Measurements from ENCODE around the gene CFAP410.
"Not testable (repeated sequence)": the region's sequence is repeated elsewhere in the genome, so short reads cannot be mapped to it uniquely, and the experiment has no call there.

Gene CFAP410

GRCh38 chr21:44370786-44371410 lies 31.7 kb upstream of the CFAP410 start:
- peak in 7 of 42 donors; percentile 6 to 30 (median 10) for DNase-seq
- intact Hi-C loops (cut with DNase I) = no loop called here

DNA sequence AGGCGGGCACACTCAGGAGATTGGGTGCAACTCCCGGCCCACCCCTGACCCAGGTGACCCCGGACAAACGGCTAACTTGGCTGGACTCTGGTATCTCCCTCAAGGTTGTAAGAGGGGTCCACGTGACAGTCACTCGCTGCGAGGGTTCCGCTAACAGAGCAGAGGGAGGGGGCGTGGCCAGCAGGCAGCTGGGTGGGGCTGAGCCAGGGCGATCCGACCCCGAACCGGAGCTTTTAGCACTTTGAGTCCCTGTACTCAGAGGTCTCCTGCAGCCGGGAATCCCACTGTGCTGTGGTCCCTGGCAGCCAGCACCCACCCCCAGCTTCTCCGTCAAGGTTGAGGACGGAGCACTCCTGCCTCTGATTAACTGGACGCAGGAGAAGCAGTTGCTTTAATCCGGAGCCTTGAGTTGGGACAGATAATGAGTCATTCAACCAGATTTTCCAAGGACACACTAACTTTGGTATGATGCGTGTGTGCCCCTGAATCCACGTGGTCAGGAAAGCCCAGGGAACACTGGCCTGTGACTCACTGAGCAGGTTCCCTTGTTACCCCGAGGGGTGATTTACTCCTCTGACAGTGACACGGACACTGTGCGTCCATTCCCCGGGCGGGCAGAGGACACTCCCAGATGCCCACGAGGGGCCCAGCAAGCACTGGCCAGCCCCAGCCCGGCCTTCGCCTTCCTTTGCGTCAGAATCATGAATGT lies 31.0 kb upstream of the CFAP410 start:
- intact Hi-C loops (cut with DNase I) = no loop called here
- peak in 32 of 42 donors; percentile 16 to 68 (median 44) for DNase-seq

- intact Hi-C loops (cut with DNase I) = no loop called here
- DNase-seq = peak; percentile 58 to 95 (median 84)
Measured at GRCh38 chr21:44368711-44369446, 29.7 kb upstream of the CFAP410 start.

- DNase-seq = peak in 5 of 42 donors; percentile 5 to 27 (median 19)
- intact Hi-C loops (cut with DNase I) = no loop called here
Measured at GRCh38 chr21:44366586-44367211, 27.5 kb upstream of the CFAP410 start.

DNA sequence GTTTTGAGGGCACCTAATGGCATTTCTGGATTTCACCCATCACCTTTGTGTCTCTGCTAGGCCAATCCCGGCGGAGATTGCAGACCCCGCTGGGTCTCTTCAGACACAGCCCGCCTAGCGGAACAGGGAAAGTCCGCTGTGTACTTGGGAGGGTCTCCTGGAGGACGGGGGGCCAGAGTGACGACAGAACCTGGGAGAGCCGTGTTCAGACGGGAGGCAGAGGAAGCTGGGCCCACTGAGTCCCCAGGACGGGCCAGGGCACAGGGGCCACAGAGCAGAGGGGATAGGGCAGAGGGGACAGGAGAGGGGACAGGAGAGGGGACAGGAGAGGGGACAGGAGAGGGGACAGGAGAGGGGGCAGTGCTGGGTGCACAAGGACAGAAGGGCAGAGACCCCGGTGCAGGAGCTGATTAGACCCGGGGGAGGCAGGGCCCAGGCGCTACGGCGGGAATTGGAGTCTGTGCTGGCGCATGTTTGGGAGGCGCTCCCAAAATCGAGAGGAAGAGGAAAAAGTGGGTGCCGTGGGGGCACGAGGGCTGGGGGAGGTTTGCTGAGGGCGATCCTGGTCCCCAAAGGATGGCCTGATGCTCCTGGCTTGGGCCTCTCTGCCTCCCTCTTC lies 26.9 kb upstream of the CFAP410 start:
- DNase-seq = peak in 6 of 42 donors; percentile 1 to 21 (median 11)
- intact Hi-C loops (cut with DNase I) = no loop called here

GRCh38 chr21:44365251-44365966 lies 26.2 kb upstream of the CFAP410 start:
- intact Hi-C loops (cut with DNase I) = no loop called here
- DNase-seq = peak in 5 of 42 donors; percentile 4 to 17 (median 12)

DNA sequence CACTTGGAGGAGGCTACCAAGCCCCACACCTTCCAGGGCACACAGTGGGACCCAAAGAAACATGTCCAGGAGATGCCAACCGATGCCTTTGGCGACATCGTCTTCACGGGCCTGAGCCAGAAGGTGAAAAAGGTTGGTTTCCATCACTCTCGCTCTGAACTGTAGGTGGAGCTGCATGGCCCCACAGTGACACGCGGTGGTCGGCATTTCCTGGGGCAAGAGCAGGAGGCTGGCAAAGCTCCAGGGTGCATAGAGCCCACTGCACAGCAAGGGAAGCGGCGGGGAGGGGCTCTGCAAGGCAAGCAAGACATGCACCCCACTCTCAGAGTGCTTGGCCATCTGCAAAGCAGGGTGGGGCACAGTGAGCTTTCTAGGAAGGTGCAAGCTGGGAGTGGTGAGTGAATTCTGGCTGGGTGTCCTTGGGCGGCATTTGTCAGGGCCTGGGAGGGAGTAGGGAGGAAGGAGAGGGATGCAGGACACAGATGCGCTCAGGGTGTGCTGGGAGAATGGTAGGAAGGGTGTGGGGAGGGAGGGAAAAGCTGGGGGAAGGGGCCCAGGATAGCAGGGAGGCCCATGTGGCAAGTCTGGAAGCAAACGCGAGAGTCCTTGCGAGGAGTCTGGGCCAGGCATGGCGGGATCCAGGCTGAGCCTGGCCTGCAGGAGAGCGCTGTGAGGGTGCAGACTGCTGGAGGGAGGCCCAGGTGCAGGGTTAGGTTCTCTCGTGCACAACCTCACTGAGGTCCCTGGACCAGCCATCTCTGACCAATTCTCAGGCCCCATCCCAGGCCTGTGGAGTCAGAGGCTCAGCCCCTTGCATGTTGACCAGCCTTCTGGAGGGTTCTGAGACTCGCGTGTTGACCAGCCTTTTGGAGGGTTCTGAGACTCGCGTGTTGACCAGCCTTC lies 25.2 kb upstream of the CFAP410 start:
- DNase-seq = peak in 4 of 42 donors; percentile 3 to 27 (median 18)
- intact Hi-C loops (cut with DNase I) = no loop called here

GRCh38 chr21:44363278-44363677 lies 24.1 kb upstream of the CFAP410 start:
- intact Hi-C loops (cut with DNase I) = no loop called here

GRCh38 chr21:44361903-44362302 lies 22.7 kb upstream of the CFAP410 start:
- peak in 1 of 42 donors; percentile 3 for DNase-seq
- intact Hi-C loops (cut with DNase I) = not testable (repeated sequence)

More at GRCh38 chr21:44363278-44363677, 24.1 kb upstream of the CFAP410 start:
- DNase-seq = no peak

GRCh38 chr21:44360159-44360558 lies 21.0 kb upstream of the CFAP410 start:
- no peak for DNase-seq
- intact Hi-C loops (cut with DNase I) = no loop called here

DNA sequence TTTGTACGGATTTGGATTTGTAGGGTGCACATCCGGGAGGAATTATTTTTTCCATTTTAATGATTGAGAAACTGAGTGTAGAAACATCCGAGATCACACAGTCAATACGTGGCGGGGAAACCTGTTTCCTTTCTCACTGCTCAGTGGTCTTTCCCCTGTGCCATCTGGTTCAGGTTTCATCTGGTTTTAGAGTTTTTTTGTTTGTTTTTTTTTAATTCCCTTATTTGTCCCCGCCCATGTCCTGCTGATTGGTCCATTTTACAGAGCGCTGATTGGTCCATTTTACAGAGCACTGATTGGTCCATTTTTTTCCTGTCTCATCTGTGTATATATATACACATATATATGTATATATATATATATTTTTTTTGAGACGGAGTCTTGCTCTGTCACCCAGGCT lies 20.2 kb upstream of the CFAP410 start:
- intact Hi-C loops (cut with DNase I) = no loop called here
- no peak for DNase-seq

DNA sequence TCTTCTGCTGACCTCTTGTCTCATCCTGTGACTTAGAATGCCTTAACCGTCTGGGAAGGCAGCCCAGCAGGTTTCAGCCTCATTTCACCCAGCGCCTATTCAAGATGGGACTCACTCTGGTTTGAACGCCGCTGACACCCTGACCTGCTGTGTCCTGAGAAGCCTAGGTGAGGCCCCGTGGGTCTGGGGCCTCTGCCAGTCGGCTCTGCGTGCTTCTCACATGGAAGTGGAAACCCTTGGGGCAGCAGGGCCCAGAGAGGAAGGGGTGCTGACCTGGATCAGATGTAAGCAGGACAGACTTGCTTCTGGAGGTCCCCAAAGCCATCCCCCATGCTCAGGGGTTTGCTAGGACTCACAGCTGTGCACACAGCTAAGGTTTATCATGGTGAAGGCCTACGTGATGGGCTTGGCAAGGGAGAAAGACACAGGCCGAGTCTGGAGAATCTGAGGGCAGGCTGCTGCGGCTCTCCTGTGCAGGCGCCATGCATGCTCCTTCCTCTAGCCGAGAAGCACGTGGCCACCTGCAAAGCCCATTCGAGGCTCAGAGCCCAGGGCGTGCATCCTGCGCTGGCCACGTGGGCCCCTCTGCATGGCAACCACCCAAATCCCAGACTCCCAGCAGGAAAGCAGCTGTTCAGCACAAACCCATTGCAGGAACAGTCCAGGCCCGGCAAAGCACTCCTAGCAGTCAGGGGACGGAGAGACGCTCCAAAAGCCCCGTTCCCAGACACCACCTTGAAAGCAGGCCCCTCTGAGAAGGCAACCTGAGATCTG lies 18.1 kb upstream of the CFAP410 start:
- intact Hi-C loops (cut with DNase I) = no loop called here
- DNase-seq = no peak

- intact Hi-C loops (cut with DNase I) = no loop called here
Measured at GRCh38 chr21:44356636-44357035, 17.4 kb upstream of the CFAP410 start.

DNA sequence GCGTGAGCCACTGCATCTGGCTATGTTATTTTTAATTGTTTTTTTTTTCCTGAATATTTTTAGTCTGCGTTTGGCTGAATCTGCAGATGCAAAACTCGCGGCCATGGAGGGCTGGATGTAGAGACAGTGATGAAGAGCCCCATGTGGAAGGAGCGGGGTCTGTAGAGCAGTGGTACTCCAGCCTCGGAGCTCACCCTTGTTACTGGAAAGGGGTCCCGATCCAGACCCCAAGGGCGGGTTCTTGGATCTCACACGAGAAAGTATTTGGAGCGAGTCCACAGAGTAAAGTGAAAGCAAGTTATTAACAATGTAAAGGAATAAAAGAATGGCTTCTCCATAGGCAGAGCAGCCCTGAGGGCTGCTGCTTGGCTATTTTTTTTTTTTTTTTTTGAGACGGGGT lies 17.0 kb upstream of the CFAP410 start:
- intact Hi-C loops (cut with DNase I) = no loop called here
- no peak for DNase-seq

More at GRCh38 chr21:44356636-44357035, 17.4 kb upstream of the CFAP410 start:
- DNase-seq = no peak

DNA sequence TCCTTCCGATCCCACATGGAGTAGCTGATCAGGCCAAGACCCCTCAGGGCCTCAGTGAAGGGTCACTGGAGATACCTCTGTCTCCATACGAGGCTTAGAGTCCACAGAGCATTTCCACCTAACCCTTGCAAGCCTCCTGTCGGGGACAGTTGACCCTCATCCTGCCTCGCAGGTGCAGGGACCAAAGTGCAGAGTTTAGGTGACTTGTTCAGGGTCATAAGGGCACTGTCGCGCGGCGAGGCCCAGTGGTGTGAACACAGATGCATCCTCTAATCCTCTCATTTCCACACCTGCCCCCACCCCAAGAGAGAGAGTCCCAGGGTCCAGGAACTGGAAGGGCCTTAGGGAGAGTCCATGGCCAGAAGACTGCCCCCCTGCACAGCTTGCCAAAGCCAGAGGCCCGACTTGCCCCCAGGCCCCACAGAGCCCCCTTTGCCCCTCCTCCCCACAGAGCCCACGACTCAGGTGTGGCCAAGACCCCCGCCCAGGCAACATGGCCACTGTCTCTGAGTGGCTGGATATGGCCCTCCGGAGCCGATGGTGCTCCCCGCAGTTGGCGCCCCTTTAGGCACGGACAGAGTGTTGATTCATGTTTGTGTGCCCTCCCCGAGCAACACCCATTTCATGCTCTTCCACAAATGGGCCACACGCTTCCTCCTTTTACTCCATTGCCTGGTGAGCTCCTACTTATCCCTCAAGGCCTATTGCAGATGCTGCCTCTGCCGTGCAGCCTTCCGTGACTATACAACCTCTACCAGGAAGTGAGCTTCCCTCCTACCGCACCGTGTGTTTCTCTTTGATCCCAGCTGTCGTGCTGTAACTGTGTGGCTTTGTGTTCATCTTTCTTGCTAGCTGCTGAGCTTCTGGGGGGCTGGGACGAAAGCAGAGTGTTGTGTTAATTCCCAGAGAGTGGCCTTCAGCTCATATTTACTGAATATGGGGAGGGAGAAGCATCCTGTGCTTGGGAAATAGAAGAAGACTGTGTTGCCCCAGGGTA lies 15.9 kb upstream of the CFAP410 start:
- DNase-seq = no peak
- intact Hi-C loops (cut with DNase I) = no loop called here
